Measurements from ENCODE around the gene ANKRD13C.
"Not testable (repeated sequence)": the region's sequence is repeated elsewhere in the genome, so short reads cannot be mapped to it uniquely, and the experiment has no call there.

Gene ANKRD13C, protein sequence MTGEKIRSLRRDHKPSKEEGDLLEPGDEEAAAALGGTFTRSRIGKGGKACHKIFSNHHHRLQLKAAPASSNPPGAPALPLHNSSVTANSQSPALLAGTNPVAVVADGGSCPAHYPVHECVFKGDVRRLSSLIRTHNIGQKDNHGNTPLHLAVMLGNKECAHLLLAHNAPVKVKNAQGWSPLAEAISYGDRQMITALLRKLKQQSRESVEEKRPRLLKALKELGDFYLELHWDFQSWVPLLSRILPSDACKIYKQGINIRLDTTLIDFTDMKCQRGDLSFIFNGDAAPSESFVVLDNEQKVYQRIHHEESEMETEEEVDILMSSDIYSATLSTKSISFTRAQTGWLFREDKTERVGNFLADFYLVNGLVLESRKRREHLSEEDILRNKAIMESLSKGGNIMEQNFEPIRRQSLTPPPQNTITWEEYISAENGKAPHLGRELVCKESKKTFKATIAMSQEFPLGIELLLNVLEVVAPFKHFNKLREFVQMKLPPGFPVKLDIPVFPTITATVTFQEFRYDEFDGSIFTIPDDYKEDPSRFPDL

GRCh38 chr1:70354332-70355110, at the start of gene ANKRD13C:
Gene ANKRD13C, minus strand, starts transcription at chr1:70354722. Its CDS starts 314 bp downstream, at chr1:70354408.
- peak; percentile 86 to 89 for DNase-seq

GRCh38 chr1:70403759-70404158, 49.2 kb upstream of the ANKRD13C start:
- DNase-seq, result no peak

GRCh38 chr1:70401974-70402373, 47.5 kb upstream of the ANKRD13C start:
- DNase-seq, result no peak

GRCh38 chr1:70400335-70400734, 45.8 kb upstream of the ANKRD13C start:
- DNase-seq, result no peak

DNA sequence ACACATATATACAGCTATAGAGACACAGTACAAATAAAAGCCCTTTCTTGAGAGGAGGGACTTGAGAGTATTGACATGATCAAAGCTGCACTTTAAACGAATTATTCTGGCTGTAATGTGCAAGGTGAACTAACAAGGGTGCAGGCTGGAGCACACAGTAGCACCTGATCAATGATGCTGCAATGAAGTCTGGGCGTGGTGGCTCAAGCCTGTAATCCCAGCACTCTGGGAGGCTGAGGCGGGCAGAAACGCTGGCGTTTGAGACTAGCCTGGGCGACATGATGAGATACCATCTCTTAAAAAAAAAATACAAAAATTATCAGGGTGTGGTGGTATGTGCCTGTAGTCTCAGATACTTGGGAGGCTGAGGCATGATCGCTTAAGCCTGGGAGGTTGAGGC, 42.5 kb upstream of the ANKRD13C start:
- no peak for DNase-seq

- no peak for DNase-seq
Measured at GRCh38 chr1:70396607-70397006, 42.1 kb upstream of the ANKRD13C start.

DNA sequence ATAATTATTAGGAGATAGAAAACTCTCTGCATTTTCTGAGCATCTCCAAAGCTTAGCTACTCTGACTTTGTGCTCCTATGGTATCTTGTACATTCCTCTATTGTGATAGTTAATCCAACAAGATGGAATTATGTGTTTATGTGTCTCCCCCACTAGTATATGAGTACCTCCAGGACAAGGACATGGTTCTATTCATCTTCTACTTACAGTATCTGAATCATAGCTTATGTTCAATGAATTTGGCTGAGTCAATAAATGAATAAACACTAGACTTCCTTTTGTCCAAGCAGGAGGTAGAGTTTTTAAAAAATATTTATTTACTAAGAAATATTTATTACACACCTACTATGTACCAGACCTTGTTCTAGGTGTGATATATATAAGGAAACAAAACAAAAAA, 38.1 kb upstream of the ANKRD13C start:
- no peak for DNase-seq

DNA sequence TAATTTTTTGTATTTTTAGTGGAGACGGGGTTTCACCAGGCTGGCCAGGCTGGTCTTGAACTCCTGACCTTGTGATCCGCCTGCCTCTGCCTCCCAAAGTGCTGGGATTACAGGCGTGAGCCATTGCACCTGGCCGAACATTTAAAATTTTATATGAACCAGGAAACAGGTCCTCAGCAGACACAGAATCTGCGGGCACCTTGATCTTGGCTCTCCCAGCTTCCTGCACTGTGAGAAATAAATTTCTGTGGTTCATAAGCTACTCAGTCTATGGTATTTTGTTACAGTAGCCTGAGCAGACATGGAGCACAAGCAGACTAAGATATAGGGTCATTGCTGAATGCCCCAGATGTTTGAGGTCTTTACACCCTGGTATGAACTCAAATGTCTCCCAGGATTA, 33.0 kb upstream of the ANKRD13C start:
- no peak for DNase-seq

DNA sequence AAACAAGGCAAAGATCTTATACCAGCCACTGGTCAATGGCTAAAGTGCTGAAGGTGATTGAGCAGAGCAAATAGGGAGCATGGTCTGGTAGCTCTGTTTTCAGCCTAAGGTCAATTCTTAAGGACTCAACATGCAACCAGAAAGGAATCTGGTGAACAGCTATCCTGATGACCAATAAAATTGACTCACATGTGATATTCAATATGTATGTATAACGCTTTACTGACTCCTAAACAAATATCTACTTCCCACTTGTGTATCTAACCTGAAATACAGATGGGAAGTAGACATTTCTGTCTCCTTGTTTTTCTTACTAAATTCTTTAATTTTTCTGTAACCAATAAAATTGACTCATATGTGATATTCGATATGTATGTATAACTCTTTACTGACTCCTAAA, 31.6 kb upstream of the ANKRD13C start:
- no peak for DNase-seq

- no peak for DNase-seq
Measured at GRCh38 chr1:70385477-70385876, 31.0 kb upstream of the ANKRD13C start.

- no peak for DNase-seq
Measured at GRCh38 chr1:70384542-70384941, 30.0 kb upstream of the ANKRD13C start.

- DNase-seq, result no peak
Measured at GRCh38 chr1:70383483-70383882, 29.0 kb upstream of the ANKRD13C start.

DNA sequence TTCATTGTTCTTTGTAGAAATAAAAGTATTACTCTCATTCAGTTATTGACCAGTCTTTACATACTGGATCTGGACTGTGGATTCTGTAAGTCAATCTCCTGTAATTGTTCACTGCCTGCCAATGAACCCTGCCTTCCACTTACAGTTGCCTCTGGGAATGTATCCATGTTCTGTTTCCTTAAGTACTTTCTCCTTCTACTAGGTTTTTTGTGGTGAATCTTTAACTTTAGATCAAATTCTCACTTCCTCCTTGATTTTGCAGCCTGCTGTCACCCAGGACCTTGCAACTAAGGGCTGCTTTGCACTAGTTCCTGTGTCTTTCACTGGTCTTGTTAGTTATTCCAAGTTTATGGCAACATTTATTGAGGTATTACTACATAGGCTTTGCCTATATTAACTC, 28.2 kb upstream of the ANKRD13C start:
- no peak for DNase-seq

- DNase-seq, result no peak
Measured at GRCh38 chr1:70376196-70376595, 21.7 kb upstream of the ANKRD13C start.

DNA sequence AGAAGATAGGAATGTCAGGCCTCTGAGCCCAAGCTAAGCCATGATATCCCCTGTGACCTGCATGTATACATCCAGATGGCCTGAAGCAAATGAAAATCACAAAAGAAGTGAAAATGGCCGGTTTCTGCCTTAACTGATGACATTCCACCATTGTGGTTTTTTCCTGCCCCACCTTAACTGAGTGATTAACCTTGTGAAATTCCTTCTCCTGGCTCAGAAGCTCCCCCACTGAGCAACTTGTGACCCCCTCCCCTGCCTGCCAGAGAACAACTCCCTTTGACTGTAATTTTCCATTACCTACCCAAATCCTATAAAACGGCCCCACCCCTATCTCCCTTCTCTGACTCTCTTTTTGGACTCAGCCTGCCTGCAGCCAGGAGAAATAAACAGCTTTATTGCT, 19.1 kb upstream of the ANKRD13C start:
- not testable (repeated sequence) for DNase-seq

- no peak for DNase-seq
Measured at GRCh38 chr1:70372426-70372825, 17.9 kb upstream of the ANKRD13C start.

- not testable (repeated sequence) for DNase-seq
Measured at GRCh38 chr1:70371586-70371985, 17.1 kb upstream of the ANKRD13C start.

GRCh38 chr1:70367397-70367796, 12.9 kb upstream of the ANKRD13C start:
- not testable (repeated sequence) for DNase-seq

GRCh38 chr1:70366997-70367396, 12.5 kb upstream of the ANKRD13C start:
- not testable (repeated sequence) for DNase-seq

GRCh38 chr1:70366425-70366952, 12.0 kb upstream of the ANKRD13C start:
- not testable (repeated sequence) for DNase-seq

- DNase-seq, result no peak
Measured at GRCh38 chr1:70364439-70364838, 9.9 kb upstream of the ANKRD13C start.

- DNase-seq, result no peak
Measured at GRCh38 chr1:70361727-70362398, 7.3 kb upstream of the ANKRD13C start.

GRCh38 chr1:70360321-70360720, 5.8 kb upstream of the ANKRD13C start:
- no peak for DNase-seq
